GM13977 (cell line): ENCODE results near the gene ANXA10.
"Not testable (repeated sequence)": the region's sequence is repeated elsewhere in the genome, so short reads cannot be mapped to it uniquely, and the experiment has no call there.

Source experiments
- DNase-seq: peaks from one replicate; pipeline ENCODE4 v3.0.0; 2012; ENCODE audit warnings: low spot score
- CTCF ChIP-seq: IDR thresholded peaks from 2 replicates; pipeline ENCODE4 v1.5.1; 2012; ENCODE audit warnings: mild to moderate bottlenecking, control low read depth; ENCODE audit not compliant: insufficient read depth; ENCODE audit errors: extremely low read depth, missing control alignments
- in situ Hi-C: fragments of 300-500 bp; cut with MboI; formaldehyde crosslinking; loops from one replicate; pipeline ENCODE4 v1.12.0; 2022; ENCODE audit warnings: low sequenced_read_pairs, low pct_unique_long_range_greater_than_20kb, mixed read lengths, inconsistent platforms; ENCODE audit not compliant: unreplicated experiment

Gene ANXA10

GRCh38 chr4:168134651-168135050, 42.3 kb downstream of the ANXA10 start:
- DNase-seq: no peak
- in situ Hi-C loops: no loop called here
- TF ChIP-seq CTCF: no peak

GRCh38 chr4:168135860-168136259, 43.5 kb downstream of the ANXA10 start:
- in situ Hi-C loops, DNase-seq: not testable (repeated sequence)

GRCh38 chr4:168137695-168138094, 45.4 kb downstream of the ANXA10 start:
- in situ Hi-C loops, DNase-seq: not testable (repeated sequence)

- no peak for DNase-seq
- TF ChIP-seq CTCF: no peak
- in situ Hi-C loops: no loop called here
Measured at GRCh38 chr4:168138143-168138542, 45.8 kb downstream of the ANXA10 start.

GRCh38 chr4:168139336-168139735, 47.0 kb downstream of the ANXA10 start:
- no peak for DNase-seq
- in situ Hi-C loops: no loop called here
- no peak for TF ChIP-seq CTCF

GRCh38 chr4:168141733-168142132, 49.4 kb downstream of the ANXA10 start:
- no peak for TF ChIP-seq CTCF
- DNase-seq: no peak
- in situ Hi-C loops: no loop called here

- DNase-seq: no peak
- TF ChIP-seq CTCF: no peak
- in situ Hi-C loops: no loop called here
Measured at GRCh38 chr4:168143601-168144000, 51.3 kb downstream of the ANXA10 start.

- no peak for TF ChIP-seq CTCF
- in situ Hi-C loops: no loop called here
- DNase-seq: no peak
Measured at GRCh38 chr4:168150420-168151050, 58.2 kb downstream of the ANXA10 start.
